Measurements from ENCODE around the gene ZPR1.

ZPR1 gene

DNA sequence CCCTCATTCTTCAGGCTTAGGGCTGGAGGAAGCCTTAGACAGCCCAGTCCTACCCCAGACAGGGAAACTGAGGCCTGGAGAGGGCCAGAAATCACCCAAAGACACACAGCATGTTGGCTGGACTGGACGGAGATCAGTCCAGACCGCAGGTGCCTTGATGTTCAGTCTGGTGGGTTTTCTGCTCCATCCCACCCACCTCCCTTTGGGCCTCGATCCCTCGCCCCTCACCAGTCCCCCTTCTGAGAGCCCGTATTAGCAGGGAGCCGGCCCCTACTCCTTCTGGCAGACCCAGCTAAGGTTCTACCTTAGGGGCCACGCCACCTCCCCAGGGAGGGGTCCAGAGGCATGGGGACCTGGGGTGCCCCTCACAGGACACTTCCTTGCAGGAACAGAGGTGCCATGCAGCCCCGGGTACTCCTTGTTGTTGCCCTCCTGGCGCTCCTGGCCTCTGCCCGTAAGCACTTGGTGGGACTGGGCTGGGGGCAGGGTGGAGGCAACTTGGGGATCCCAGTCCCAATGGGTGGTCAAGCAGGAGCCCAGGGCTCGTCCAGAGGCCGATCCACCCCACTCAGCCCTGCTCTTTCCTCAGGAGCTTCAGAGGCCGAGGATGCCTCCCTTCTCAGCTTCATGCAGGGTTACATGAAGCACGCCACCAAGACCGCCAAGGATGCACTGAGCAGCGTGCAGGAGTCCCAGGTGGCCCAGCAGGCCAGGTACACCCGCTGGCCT is 42.5 kb upstream of the ZPR1 start:
- Histone ChIP-seq H3K36me3 (ENCODE audit: control insufficient read depth, insufficient read depth, low read length, severe bottlenecking) (no peaks in the 10 kb centered on the region), H3K9me3 (ENCODE audit: control insufficient read depth, low read length) (no peaks in the 10 kb centered on the region), H3K9ac (ENCODE audit: low read length) (no peak overlapping the region), H3K4me3 (ENCODE audit: low read length) (no peak overlapping the region), H3K4me1 (ENCODE audit: control insufficient read depth, insufficient read depth, low read length) (peaks cover 8% of the 10 kb centered on the region), H3K27me3 (replicated peaks; ENCODE audit: control insufficient read depth, insufficient read depth, low read length) (peaks cover 3% of the 10 kb centered on the region)
- no peak for DNase-seq (ENCODE audit: low read depth)

DNA sequence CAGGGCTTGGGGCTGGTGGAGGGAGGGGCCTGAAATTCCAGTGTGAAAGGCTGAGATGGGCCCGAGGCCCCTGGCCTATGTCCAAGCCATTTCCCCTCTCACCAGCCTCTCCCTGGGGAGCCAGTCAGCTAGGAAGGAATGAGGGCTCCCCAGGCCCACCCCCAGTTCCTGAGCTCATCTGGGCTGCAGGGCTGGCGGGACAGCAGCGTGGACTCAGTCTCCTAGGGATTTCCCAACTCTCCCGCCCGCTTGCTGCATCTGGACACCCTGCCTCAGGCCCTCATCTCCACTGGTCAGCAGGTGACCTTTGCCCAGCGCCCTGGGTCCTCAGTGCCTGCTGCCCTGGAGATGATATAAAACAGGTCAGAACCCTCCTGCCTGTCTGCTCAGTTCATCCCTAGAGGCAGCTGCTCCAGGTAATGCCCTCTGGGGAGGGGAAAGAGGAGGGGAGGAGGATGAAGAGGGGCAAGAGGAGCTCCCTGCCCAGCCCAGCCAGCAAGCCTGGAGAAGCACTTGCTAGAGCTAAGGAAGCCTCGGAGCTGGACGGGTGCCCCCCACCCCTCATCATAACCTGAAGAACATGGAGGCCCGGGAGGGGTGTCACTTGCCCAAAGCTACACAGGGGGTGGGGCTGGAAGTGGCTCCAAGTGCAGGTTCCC is 41.8 kb upstream of the ZPR1 start, which contains the start of gene APOC3:
Gene APOC3, plus strand, starts transcription at position 383 of the 659 bp plus-strand sequence. CDS start 676 bp downstream, outside the sequence.
- Histone ChIP-seq H3K36me3 (ENCODE audit: control insufficient read depth, insufficient read depth, low read length, severe bottlenecking) (no peaks in the 10 kb centered on the region), H3K4me3 (ENCODE audit: low read length) (no peak within 1 kb of the TSS), H3K27me3 (replicated peaks; ENCODE audit: control insufficient read depth, insufficient read depth, low read length) (peaks cover 3% of the 10 kb centered on the region), H3K9ac (ENCODE audit: low read length) (no peak within 1 kb of the TSS), H3K4me1 (ENCODE audit: control insufficient read depth, insufficient read depth, low read length) (peaks cover 5% of the 10 kb centered on the region), H3K9me3 (ENCODE audit: control insufficient read depth, low read length) (no peaks in the 10 kb centered on the region)
- DNase-seq (ENCODE audit: low read depth) = peak; percentile 49

DNA sequence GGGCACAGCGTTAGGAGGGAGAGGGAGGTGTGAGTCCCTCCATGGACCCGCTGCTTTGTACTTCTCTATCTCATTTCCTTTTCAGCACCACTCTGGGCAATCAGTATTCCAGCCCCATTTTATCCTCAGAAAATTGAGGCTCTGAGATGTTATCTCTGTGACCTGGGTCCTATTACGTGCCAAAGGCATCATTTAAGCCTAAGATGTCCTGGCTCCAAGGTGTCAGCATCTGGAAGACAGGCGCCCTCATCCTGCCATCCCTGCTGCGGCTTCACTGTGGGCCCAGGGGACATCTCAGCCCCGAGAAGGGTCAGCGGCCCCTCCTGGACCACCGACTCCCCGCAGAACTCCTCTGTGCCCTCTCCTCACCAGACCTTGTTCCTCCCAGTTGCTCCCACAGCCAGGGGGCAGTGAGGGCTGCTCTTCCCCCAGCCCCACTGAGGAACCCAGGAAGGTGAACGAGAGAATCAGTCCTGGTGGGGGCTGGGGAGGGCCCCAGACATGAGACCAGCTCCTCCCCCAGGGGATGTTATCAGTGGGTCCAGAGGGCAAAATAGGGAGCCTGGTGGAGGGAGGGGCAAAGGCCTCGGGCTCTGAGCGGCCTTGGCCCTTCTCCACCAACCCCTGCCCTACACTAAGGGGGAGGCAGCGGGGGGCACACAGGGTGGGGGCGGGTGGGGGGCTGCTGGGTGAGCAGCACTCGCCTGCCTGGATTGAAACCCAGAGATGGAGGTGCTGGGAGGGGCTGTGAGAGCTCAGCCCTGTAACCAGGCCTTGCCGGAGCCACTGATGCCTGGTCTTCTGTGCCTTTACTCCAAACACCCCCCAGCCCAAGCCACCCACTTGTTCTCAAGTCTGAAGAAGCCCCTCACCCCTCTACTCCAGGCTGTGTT is 41.1 kb upstream of the ZPR1 start:
- Histone ChIP-seq H3K27me3 (replicated peaks; ENCODE audit: control insufficient read depth, insufficient read depth, low read length) (peaks cover 3% of the 10 kb centered on the region), H3K9ac (ENCODE audit: low read length) (no peak overlapping the region), H3K36me3 (ENCODE audit: control insufficient read depth, insufficient read depth, low read length, severe bottlenecking) (no peaks in the 10 kb centered on the region), H3K4me1 (ENCODE audit: control insufficient read depth, insufficient read depth, low read length) (peaks cover 5% of the 10 kb centered on the region), H3K4me3 (ENCODE audit: low read length) (no peak overlapping the region), H3K9me3 (ENCODE audit: control insufficient read depth, low read length) (no peaks in the 10 kb centered on the region)
- DNase-seq (ENCODE audit: low read depth) = no peak

DNA sequence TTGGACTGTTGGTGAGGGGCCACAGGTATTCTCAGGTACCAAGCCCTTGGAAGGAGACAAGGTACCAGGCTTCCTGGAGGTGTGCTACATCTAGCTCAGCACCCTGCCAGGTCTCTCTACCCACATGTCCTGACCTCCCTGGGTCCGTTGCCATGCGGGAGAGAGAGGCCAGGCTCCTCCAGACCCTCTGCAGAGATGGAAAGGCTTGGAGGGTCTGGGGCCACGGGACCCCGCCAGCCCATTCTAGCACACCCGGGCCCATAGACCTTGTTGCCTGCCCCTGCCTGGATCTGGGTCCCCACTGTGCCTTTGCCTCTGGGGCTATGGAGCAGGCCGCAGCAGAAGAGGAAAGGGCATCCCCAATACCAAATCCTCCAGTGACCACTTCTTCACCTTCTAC is 39.6 kb upstream of the ZPR1 start:
- no peak for DNase-seq (ENCODE audit: low read depth)
- peaks cover 5% of the 10 kb centered on the region for H3K4me1 ChIP-seq (ENCODE audit: control insufficient read depth, insufficient read depth, low read length)
- no peaks in the 10 kb centered on the region for H3K9me3 ChIP-seq (ENCODE audit: control insufficient read depth, low read length)
- H3K27me3 ChIP-seq (replicated peaks; ENCODE audit: control insufficient read depth, insufficient read depth, low read length) = no peaks in the 10 kb centered on the region
- no peak overlapping the region for H3K9ac ChIP-seq (ENCODE audit: low read length)
- no peak overlapping the region for H3K4me3 ChIP-seq (ENCODE audit: low read length)
- no peaks in the 10 kb centered on the region for H3K36me3 ChIP-seq (ENCODE audit: control insufficient read depth, insufficient read depth, low read length, severe bottlenecking)

DNA sequence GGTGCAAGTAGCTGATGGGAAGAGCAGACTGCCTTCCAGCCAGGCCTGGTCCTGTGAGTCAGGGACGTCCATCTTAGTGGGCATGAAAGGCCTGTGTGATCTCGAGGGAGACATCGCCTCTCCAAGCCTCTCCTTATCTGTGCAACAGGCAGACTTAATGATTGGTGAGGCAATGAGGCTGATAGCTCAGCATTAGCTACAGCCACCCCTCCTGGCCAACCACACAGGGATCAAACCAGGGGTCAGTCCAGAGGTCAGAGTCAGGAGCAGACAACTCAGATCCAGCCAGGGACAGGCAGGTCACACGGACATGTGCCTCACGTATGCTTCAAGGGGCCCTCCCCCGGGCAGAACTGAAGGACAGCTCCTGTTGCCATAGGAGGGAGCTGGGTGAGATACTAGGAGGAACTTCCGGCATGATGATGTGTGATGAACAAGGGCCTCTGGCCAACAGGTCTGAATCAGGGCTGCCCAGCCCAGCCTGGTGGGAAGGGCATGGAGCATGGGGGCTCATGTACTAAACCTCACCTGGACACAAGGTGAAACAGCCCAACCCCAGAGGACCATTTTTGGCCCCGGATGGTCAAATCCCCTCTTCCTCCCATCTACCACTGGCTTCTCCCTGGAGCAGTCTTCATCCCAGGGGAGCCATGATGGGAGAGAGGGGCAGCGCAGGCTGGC is 39.1 kb upstream of the ZPR1 start:
- no peak overlapping the region for H3K9ac ChIP-seq (ENCODE audit: low read length)
- H3K36me3 ChIP-seq (ENCODE audit: control insufficient read depth, insufficient read depth, low read length, severe bottlenecking) = no peaks in the 10 kb centered on the region
- H3K4me3 ChIP-seq (ENCODE audit: low read length) = no peak overlapping the region
- H3K27me3 ChIP-seq (replicated peaks; ENCODE audit: control insufficient read depth, insufficient read depth, low read length) = no peaks in the 10 kb centered on the region
- no peak for DNase-seq (ENCODE audit: low read depth)
- H3K4me1 ChIP-seq (ENCODE audit: control insufficient read depth, insufficient read depth, low read length) = peaks cover 5% of the 10 kb centered on the region
- no peaks in the 10 kb centered on the region for H3K9me3 ChIP-seq (ENCODE audit: control insufficient read depth, low read length)

DNA sequence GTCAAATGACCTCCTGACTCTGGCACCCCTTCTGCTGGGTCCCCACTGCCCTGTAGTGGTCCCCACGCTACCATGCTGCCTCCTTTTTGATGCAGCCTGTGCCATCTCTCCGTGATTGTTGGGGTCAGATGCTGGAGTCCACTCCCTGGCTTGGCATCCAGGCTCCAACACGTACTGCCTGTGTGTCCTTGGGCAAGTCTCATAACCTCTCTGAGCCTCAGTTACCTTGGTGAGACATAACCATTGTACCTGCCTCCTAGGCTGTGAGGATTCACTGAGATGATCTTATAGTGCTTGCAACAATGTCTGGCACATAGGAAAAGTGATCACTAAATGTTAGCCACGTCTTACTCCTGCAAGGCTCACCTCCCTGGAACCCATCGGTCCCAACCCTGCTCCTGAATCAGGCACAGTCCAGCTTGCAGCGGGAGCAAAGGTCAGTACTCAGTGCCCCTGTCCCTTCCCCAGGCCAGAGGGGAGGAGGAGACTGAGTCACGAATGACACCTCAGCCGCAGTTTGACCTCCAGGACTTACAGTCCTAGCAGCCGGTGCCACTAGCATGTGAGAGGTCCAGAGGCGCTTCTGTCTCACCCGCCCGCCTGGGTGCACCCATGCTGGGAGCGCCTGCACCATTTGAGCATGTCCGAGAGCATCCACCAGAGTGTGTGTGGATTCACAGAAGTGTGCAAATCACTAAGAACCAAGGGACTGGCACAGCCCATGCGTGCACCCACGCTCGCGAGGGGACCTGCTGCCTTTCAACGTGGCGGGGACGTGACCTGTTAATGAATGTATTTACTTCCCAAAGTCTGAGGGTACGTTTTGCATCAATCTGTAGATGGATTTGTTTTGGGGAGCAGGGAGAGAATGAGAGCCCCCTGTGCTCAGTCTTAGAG is 38.3 kb upstream of the ZPR1 start:
- no peak for DNase-seq (ENCODE audit: low read depth)
- H3K9me3 ChIP-seq (ENCODE audit: control insufficient read depth, low read length) = no peaks in the 10 kb centered on the region
- no peak overlapping the region for H3K9ac ChIP-seq (ENCODE audit: low read length)
- no peaks in the 10 kb centered on the region for H3K27me3 ChIP-seq (replicated peaks; ENCODE audit: control insufficient read depth, insufficient read depth, low read length)
- no peaks in the 10 kb centered on the region for H3K36me3 ChIP-seq (ENCODE audit: control insufficient read depth, insufficient read depth, low read length, severe bottlenecking)
- no peak overlapping the region for H3K4me3 ChIP-seq (ENCODE audit: low read length)
- H3K4me1 ChIP-seq (ENCODE audit: control insufficient read depth, insufficient read depth, low read length) = peaks cover 5% of the 10 kb centered on the region

DNA sequence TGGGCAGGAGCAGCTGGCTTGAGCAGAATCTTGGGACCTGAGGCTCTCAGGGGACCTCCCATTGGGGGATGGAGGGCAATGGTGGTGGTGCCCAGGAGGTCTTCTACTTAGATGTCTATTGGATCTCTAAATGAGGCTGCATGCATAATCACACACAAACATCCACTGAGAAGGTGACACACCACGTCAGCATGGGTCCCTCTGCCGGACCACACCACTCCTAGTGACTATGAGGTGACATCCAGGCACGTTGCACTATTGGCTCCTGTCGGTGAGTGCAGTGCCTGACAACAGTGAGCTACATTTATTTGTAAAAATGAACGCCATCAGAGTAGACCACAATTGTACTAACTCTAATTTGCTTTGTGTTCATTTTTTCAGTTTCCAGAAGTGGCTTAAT is 37.6 kb upstream of the ZPR1 start:
- no peak overlapping the region for H3K4me3 ChIP-seq (ENCODE audit: low read length)
- peaks cover 5% of the 10 kb centered on the region for H3K4me1 ChIP-seq (ENCODE audit: control insufficient read depth, insufficient read depth, low read length)
- H3K27me3 ChIP-seq (replicated peaks; ENCODE audit: control insufficient read depth, insufficient read depth, low read length) = no peaks in the 10 kb centered on the region
- no peaks in the 10 kb centered on the region for H3K9me3 ChIP-seq (ENCODE audit: control insufficient read depth, low read length)
- DNase-seq (ENCODE audit: low read depth) = no peak
- no peaks in the 10 kb centered on the region for H3K36me3 ChIP-seq (ENCODE audit: control insufficient read depth, insufficient read depth, low read length, severe bottlenecking)
- no peak overlapping the region for H3K9ac ChIP-seq (ENCODE audit: low read length)

DNA sequence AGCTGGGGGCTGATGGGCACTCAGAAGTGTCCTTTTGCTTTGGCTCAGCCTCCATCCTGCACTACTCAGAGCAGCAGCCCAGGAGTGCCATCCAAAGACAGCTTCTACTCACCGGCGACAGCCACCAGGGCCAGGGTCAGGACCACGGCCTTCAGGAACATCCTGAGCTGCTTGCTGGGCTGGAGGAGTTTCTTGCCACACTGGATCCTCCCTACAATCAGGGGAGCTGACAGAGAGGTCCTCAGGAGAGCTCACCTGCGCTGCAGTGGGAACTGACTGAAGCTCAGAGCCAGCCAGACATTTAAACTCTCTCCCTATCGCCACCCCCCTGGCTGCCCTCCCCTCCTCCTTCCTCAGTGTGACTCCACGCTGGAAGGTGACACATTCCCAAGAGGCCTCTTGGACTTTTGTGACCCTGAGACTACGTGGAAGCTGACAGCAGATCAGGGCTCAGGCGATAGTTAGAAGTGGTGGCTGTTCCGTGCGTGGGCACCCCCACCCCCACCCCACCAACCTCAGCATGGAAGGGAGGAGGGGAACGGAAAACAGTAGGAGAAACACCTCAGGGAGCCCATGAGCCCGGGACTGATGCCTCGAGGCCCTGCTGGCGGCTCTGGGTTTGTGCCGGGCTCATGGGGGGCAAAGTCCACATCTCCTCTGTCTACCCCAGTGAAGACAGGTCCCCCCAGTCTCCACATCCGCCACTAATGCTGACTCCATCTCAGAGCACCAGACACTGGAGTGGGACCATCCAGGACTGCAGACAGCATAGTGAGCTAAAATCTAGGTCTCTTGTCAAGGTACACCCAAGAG is 35.4 kb upstream of the ZPR1 start, which contains the start of gene APOA4:
Gene APOA4, minus strand, starts transcription at position 274 of the 813 bp plus-strand sequence. Its CDS starts 113 bp downstream, at position 161.
- Histone ChIP-seq H3K9me3 (ENCODE audit: control insufficient read depth, low read length) (no peaks in the 10 kb centered on the region), H3K4me1 (ENCODE audit: control insufficient read depth, insufficient read depth, low read length) (no peaks in the 10 kb centered on the region), H3K36me3 (ENCODE audit: control insufficient read depth, insufficient read depth, low read length, severe bottlenecking) (no peaks in the 10 kb centered on the region), H3K27me3 (replicated peaks; ENCODE audit: control insufficient read depth, insufficient read depth, low read length) (no peaks in the 10 kb centered on the region), H3K4me3 (ENCODE audit: low read length) (no peak within 1 kb of the TSS), H3K9ac (ENCODE audit: low read length) (no peak within 1 kb of the TSS)
- no peak for DNase-seq (ENCODE audit: low read depth)

DNA sequence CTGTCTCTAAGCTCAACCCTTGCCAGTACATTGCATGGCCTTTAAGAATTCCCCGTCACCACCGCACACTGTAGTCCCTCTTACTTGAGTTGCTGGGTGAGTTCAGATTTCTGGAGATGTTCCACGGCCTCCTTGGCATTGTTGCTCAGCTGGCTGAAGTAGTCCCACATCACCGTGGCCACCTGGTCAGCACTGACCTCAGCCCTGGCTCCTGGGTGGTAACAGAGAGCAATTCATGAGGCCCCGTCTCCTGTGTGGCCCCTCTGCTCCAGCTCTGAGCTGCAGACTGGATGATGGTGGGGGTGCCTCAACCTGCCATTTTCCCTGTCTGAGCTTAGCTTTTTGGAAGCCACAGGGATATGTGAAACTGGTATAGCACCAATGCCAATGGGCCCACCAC is 34.8 kb upstream of the ZPR1 start:
- Histone ChIP-seq H3K4me1 (ENCODE audit: control insufficient read depth, insufficient read depth, low read length) (no peaks in the 10 kb centered on the region), H3K4me3 (ENCODE audit: low read length) (no peak overlapping the region), H3K36me3 (ENCODE audit: control insufficient read depth, insufficient read depth, low read length, severe bottlenecking) (no peaks in the 10 kb centered on the region), H3K27me3 (replicated peaks; ENCODE audit: control insufficient read depth, insufficient read depth, low read length) (no peaks in the 10 kb centered on the region), H3K9ac (ENCODE audit: low read length) (no peak overlapping the region), H3K9me3 (ENCODE audit: control insufficient read depth, low read length) (no peaks in the 10 kb centered on the region)
- no peak for DNase-seq (ENCODE audit: low read depth)

Data from adipocyte (in vitro differentiated cells).